Measurements from ENCODE around the gene CCDC83.
"Not testable (repeated sequence)": the region's sequence is repeated elsewhere in the genome, so short reads cannot be mapped to it uniquely, and the experiment has no call there.

The CCDC83 gene

DNA sequence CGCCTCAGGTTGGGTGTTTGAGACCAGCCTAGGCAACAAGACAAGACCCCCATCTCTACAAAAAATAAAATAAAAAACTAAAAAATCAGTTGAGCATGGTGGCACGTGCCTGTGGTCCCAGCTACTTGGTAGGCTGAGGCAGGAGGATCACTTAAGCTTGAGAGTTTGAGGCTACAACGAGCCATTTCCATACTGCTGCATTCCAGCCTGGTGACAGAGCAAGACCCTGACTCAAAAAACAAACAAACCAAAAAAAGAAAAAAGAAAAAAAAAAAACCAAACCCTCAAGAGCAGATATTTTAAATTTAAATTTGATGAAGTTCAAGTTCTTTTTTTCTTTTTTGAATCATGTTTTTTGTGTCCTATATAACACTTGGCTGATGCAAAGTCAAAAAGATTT lies 7.2 kb upstream of the CCDC83 start (continued):
- TF ChIP-seq ZNF626 (tag by site-specific recombination; IDR thresholded peaks at IDR 0.05) (no peak), ZNF560 (tag by site-specific recombination; IDR thresholded peaks at IDR 0.05; ENCODE audit: borderline replicate concordance) (no peak), ZNF37A (tag by site-specific recombination; IDR thresholded peaks at IDR 0.05) (no peak), ZNF335 (tag by site-specific recombination; conservative IDR thresholded peaks at IDR 0.05) (no peak), ZBTB48 (tag by site-specific recombination; IDR thresholded peaks at IDR 0.05) (no peak), ZNF202 (tag by site-specific recombination; IDR thresholded peaks at IDR 0.05; ENCODE audit: borderline replicate concordance) (no peak)
- TF ChIP-seq, protein P1, sequence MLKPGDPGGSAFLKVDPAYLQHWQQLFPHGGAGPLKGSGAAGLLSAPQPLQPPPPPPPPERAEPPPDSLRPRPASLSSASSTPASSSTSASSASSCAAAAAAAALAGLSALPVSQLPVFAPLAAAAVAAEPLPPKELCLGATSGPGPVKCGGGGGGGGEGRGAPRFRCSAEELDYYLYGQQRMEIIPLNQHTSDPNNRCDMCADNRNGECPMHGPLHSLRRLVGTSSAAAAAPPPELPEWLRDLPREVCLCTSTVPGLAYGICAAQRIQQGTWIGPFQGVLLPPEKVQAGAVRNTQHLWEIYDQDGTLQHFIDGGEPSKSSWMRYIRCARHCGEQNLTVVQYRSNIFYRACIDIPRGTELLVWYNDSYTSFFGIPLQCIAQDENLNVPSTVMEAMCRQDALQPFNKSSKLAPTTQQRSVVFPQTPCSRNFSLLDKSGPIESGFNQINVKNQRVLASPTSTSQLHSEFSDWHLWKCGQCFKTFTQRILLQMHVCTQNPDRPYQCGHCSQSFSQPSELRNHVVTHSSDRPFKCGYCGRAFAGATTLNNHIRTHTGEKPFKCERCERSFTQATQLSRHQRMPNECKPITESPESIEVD (tag by site-specific recombination; IDR thresholded peaks at IDR 0.05) = no peak

DNA sequence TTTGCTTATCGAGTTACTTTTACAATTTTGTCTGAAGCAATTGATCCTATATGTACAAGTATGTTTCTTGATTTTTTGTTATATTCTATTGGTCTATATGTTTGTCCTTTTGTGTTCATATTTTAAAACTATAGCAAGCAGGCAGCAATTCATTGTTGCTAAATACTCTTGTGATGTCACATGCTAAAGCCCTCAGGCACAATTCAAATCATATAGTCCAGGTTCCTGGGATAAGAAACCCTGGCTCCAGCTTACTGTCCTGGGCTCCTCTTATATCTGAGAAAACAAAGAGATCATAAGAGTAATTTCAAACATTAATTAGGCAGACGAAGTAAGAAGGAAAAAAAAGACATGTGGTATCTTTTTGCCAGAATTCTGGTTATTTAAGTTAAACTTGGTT lies 6.6 kb upstream of the CCDC83 start:
- Histone ChIP-seq H3K9me3 (ENCODE audit: control insufficient read depth, insufficient read depth, low read depth, low read length) (no peaks in the 10 kb centered on the region), H3K27ac (ENCODE audit: extremely low read depth, low read depth, low read length) (no peak overlapping the region), H3K36me3 (ENCODE audit: control insufficient read depth in 2 of 2, insufficient read depth in 1 of 2, low read length in 2 of 2) (no peaks in the 10 kb centered on the region), H3K4me1 (ENCODE audit: control insufficient read depth, insufficient read depth, low read length) (no peaks in the 10 kb centered on the region), H3K4me3 (ENCODE audit: low read depth, low read length) (no peak overlapping the region)
- TF ChIP-seq HOXC10 (CRISPR knock-in tag; IDR thresholded peaks at IDR 0.05) = no peak
- TF ChIP-seq, protein P2, sequence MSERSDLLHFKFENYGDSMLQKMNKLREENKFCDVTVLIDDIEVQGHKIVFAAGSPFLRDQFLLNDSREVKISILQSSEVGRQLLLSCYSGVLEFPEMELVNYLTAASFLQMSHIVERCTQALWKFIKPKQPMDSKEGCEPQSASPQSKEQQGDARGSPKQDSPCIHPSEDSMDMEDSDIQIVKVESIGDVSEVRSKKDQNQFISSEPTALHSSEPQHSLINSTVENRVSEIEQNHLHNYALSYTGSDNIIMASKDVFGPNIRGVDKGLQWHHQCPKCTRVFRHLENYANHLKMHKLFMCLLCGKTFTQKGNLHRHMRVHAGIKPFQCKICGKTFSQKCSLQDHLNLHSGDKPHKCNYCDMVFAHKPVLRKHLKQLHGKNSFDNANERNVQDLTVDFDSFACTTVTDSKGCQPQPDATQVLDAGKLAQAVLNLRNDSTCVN (tag by site-specific recombination; optimal IDR thresholded peaks at IDR 0.05) = no peak
- TF ChIP-seq OVOL3 (tag by site-specific recombination; IDR thresholded peaks at IDR 0.05) = no peak
- TF ChIP-seq, protein P3, sequence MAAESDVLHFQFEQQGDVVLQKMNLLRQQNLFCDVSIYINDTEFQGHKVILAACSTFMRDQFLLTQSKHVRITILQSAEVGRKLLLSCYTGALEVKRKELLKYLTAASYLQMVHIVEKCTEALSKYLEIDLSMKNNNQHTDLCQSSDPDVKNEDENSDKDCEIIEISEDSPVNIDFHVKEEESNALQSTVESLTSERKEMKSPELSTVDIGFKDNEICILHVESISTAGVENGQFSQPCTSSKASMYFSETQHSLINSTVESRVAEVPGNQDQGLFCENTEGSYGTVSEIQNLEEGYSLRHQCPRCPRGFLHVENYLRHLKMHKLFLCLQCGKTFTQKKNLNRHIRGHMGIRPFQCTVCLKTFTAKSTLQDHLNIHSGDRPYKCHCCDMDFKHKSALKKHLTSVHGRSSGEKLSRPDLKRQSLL (tag by site-specific recombination; IDR thresholded peaks at IDR 0.05) = no peak
- no peak for TF ChIP-seq ZNF169 (tag by site-specific recombination; IDR thresholded peaks at IDR 0.05)
- no peak for TF ChIP-seq ZNF530 (tag by site-specific recombination; IDR thresholded peaks at IDR 0.05; ENCODE audit: low read depth)
- TF ChIP-seq, protein P4, sequence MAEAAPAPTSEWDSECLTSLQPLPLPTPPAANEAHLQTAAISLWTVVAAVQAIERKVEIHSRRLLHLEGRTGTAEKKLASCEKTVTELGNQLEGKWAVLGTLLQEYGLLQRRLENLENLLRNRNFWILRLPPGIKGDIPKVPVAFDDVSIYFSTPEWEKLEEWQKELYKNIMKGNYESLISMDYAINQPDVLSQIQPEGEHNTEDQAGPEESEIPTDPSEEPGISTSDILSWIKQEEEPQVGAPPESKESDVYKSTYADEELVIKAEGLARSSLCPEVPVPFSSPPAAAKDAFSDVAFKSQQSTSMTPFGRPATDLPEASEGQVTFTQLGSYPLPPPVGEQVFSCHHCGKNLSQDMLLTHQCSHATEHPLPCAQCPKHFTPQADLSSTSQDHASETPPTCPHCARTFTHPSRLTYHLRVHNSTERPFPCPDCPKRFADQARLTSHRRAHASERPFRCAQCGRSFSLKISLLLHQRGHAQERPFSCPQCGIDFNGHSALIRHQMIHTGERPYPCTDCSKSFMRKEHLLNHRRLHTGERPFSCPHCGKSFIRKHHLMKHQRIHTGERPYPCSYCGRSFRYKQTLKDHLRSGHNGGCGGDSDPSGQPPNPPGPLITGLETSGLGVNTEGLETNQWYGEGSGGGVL (tag by site-specific recombination; IDR thresholded peaks at IDR 0.05) = no peak
- no peak for TF ChIP-seq ZNF416 (tag by site-specific recombination; IDR thresholded peaks at IDR 0.05)
- no peak for TF ChIP-seq ZNF394 (tag by site-specific recombination; IDR thresholded peaks at IDR 0.05; ENCODE audit: borderline replicate concordance)
- no peak for TF ChIP-seq ZNF626 (tag by site-specific recombination; IDR thresholded peaks at IDR 0.05)
- no peak for TF ChIP-seq ZNF555 (tag by site-specific recombination; conservative IDR thresholded peaks at IDR 0.05)
- TF ChIP-seq, protein P5, sequence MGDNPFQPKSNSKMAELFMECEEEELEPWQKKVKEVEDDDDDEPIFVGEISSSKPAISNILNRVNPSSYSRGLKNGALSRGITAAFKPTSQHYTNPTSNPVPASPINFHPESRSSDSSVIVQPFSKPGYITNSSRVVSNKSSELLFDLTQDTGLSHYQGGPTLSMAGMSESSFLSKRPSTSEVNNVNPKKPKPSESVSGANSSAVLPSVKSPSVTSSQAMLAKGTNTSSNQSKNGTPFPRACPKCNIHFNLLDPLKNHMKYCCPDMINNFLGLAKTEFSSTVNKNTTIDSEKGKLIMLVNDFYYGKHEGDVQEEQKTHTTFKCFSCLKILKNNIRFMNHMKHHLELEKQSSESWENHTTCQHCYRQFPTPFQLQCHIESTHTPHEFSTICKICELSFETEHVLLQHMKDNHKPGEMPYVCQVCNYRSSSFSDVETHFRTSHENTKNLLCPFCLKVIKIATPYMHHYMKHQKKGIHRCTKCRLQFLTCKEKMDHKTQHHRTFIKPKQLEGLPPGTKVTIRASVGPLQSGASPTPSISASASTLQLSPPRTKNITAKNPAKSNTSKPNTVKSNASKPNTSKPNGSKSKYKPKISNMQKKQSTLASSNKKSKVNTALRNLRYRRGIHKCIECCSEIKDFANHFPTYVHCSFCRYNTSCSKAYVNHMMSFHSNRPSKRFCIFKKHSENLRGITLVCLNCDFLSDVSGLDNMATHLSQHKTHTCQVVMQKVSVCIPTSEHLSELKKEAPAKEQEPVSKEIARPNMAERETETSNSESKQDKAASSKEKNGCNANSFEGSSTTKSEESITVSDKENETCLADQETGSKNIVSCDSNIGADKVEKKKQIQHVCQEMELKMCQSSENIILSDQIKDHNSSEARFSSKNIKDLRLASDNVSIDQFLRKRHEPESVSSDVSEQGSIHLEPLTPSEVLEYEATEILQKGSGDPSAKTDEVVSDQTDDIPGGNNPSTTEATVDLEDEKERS (tag by site-specific recombination; IDR thresholded peaks at IDR 0.05) = no peak
- TF ChIP-seq ZNF211 (tag by site-specific recombination; IDR thresholded peaks at IDR 0.05; ENCODE audit: low read depth) = no peak
- no peak for TF ChIP-seq PRDM1 (tag by site-specific recombination; IDR thresholded peaks at IDR 0.05)
- no peak for TF ChIP-seq ZNF37A (tag by site-specific recombination; IDR thresholded peaks at IDR 0.05)
- TF ChIP-seq, protein P6, sequence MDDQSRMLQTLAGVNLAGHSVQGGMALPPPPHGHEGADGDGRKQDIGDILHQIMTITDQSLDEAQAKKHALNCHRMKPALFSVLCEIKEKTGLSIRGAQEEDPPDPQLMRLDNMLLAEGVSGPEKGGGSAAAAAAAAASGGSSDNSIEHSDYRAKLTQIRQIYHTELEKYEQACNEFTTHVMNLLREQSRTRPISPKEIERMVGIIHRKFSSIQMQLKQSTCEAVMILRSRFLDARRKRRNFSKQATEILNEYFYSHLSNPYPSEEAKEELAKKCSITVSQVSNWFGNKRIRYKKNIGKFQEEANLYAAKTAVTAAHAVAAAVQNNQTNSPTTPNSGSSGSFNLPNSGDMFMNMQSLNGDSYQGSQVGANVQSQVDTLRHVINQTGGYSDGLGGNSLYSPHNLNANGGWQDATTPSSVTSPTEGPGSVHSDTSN (CRISPR knock-in tag; IDR thresholded peaks at IDR 0.05) = no peak
- TF ChIP-seq EGR2 (tag by site-specific recombination; IDR thresholded peaks at IDR 0.05; ENCODE audit: low read depth) = no peak
- no peak for TF ChIP-seq ZNF140 (tag by site-specific recombination; IDR thresholded peaks at IDR 0.05)
- TF ChIP-seq ZNF121 (tag by site-specific recombination; IDR thresholded peaks at IDR 0.05) = no peak
- POLR2A ChIA-PET = no interaction called here
- CTCF ChIA-PET = no interaction called here

DNA sequence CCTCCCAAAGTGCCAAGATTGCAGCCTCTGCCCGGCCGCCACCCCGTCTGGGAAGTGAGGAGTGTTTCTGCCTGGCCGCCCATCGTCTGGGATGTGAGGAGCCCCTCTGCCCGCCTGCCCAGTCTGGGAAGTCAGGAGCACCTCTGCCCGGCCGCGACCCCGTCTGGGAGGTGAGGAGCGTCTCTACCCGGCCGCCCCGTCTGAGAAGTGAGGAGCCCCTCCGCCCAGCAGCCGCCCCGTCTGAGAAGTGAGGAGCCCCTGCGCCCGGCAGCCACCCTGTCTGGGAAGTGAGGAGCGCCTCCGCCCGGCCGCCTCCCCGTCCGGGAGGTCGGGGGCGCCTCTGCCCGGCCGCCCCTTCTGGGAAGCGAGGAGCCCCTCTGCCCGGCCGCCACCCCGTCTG lies 2.4 kb upstream of the CCDC83 start:
- POLR2A ChIA-PET; H3K36me3 ChIP-seq (ENCODE audit: control insufficient read depth in 2 of 2, insufficient read depth in 1 of 2, low read length in 2 of 2); H3K27ac ChIP-seq (ENCODE audit: extremely low read depth, low read depth, low read length); H3K9me3 ChIP-seq (ENCODE audit: control insufficient read depth, insufficient read depth, low read depth, low read length); H3K4me1 ChIP-seq (ENCODE audit: control insufficient read depth, insufficient read depth, low read length); CTCF ChIA-PET; H3K4me3 ChIP-seq (ENCODE audit: low read depth, low read length): not testable (repeated sequence)

Measured in HEK293 (cell line).